Tongue (tissue), 2 donors: Measurements from ENCODE around the gene GNPTAB. TPM values are rescaled to one million over a fixed set of nuclear protein-coding genes. Genes with fewer than 3 reads are reported as not detected.
"Not testable (repeated sequence)": the region's sequence is repeated elsewhere in the genome, so short reads cannot be mapped to it uniquely, and the experiment has no call there.

Experiments used
- DNase-seq: peaks from one replicate; pipeline ENCODE4 v3.0.0-alpha.2; 2015
- total RNA-seq: library from RNA; depleted of rRNA; stranded (reverse); fragments of >200 nt; gene quantifications from one replicate; pipeline ENCODE4 v1.2.3, GENCODE V29; 2014

GNPTAB gene
- total RNA-seq, 1 donor from 2014 or later, result 29.0 TPM

GRCh38 chr12:101769865-101770264 is 60.9 kb downstream of the GNPTAB start:
- no peak for DNase-seq

GRCh38 chr12:101768781-101769180 is 62.0 kb downstream of the GNPTAB start:
- no peak for DNase-seq

GRCh38 chr12:101767537-101767936 is 63.2 kb downstream of the GNPTAB start:
- no peak for DNase-seq

- DNase-seq, result peak; percentile 32
These were observed 66.5 kb downstream of the GNPTAB start for GRCh38 chr12:101764051-101764792.

GRCh38 chr12:101763246-101763931 is 67.4 kb downstream of the GNPTAB start:
- DNase-seq, result no peak

- DNase-seq, result no peak
These were observed 69.0 kb downstream of the GNPTAB start for GRCh38 chr12:101761781-101762180.

- DNase-seq, result no peak
These were observed 69.4 kb downstream of the GNPTAB start for GRCh38 chr12:101761350-101761749.

- DNase-seq, result peak; percentile 44
These were observed 71.2 kb downstream of the GNPTAB start for GRCh38 chr12:101759396-101760047.

- no peak for DNase-seq
These were observed 80.6 kb downstream of the GNPTAB start for GRCh38 chr12:101750152-101750551.

GRCh38 chr12:101749657-101750056 is 81.1 kb downstream of the GNPTAB start:
- DNase-seq, result no peak

GRCh38 chr12:101748907-101749306 is 81.9 kb downstream of the GNPTAB start:
- no peak for DNase-seq

- no peak for DNase-seq
These were observed 83.1 kb downstream of the GNPTAB start for GRCh38 chr12:101747697-101748096.

GRCh38 chr12:101746661-101747060 is 84.1 kb downstream of the GNPTAB start:
- DNase-seq, result peak; percentile 26

GRCh38 chr12:101746196-101746595 is 84.6 kb downstream of the GNPTAB start:
- DNase-seq, result no peak

- no peak for DNase-seq
These were observed 85.3 kb downstream of the GNPTAB start for GRCh38 chr12:101745481-101745880.

- DNase-seq, result no peak
These were observed 86.9 kb downstream of the GNPTAB start for GRCh38 chr12:101743724-101744472.

- peak; percentile 43 for DNase-seq
These were observed 87.5 kb downstream of the GNPTAB start for GRCh38 chr12:101743242-101743641.

- DNase-seq, result no peak
These were observed 89.8 kb downstream of the GNPTAB start for GRCh38 chr12:101740980-101741379.

- no peak for DNase-seq
These were observed 90.2 kb downstream of the GNPTAB start for GRCh38 chr12:101740566-101740965.

- no peak for DNase-seq
These were observed 91.7 kb downstream of the GNPTAB start, which contains the start of gene SYCP3 for GRCh38 chr12:101738920-101739665. Gene SYCP3 (minus strand): TSS chr12:101739462. CDS start chr12:101737935, 1,527 bp downstream.

GRCh38 chr12:101737476-101737875 is 93.3 kb downstream of the GNPTAB start:
- no peak for DNase-seq

- DNase-seq, result not testable (repeated sequence)
These were observed 96.3 kb downstream of the GNPTAB start for GRCh38 chr12:101734482-101734881.
